Astrocyte of the cerebellum (primary cell): ENCODE data around the gene COL1A2.
A peak's percentile ranks its signal among the peaks of the same experiment; 100 is the strongest.

ENCODE experiments used
- DNase-seq: peaks from one replicate; pipeline ENCODE4 v3.0.0-alpha.2; 2011; ENCODE audit warnings: low read depth
- H3K4me3 ChIP-seq: 2 replicates; pipeline ENCODE4 v1.5.1; 2011; ENCODE audit warnings: mild to moderate bottlenecking, low read depth, low read length, moderate library complexity
- CTCF ChIP-seq: IDR thresholded peaks from 2 replicates; pipeline ENCODE4 v1.5.1; 2012; ENCODE audit warnings: low read length, low read depth, moderate library complexity, mild to moderate bottlenecking; ENCODE audit errors: missing control alignments
- in situ Hi-C: cut with HindIII; loops from 2 replicates; pipeline ENCODE4 v1.10.0; 2017; ENCODE audit warnings: low sequenced_read_pairs

The COL1A2 gene

GRCh38 chr7:94396037-94396431 is 1.3 kb downstream of the COL1A2 start:
- DNase-seq, result no peak
- peak overlapping the region; percentile 99 for H3K4me3 ChIP-seq
- in situ Hi-C loops, result no loop called here
- TF ChIP-seq CTCF, result no peak

GRCh38 chr7:94396596-94396995 is 1.9 kb downstream of the COL1A2 start:
- DNase-seq, result no peak
- TF ChIP-seq CTCF, result no peak
- in situ Hi-C loops, result no loop called here
- peak overlapping the region; percentile 99 for H3K4me3 ChIP-seq

GRCh38 chr7:94397722-94398121 is 3.0 kb downstream of the COL1A2 start:
- in situ Hi-C loops, result no loop called here
- peak overlapping the region; percentile 99 for H3K4me3 ChIP-seq
- no peak for TF ChIP-seq CTCF
- DNase-seq, result no peak

GRCh38 chr7:94398841-94399240 is 4.1 kb downstream of the COL1A2 start:
- peak overlapping the region; percentile 22 for H3K4me3 ChIP-seq
- DNase-seq, result no peak
- in situ Hi-C loops, result no loop called here
- TF ChIP-seq CTCF, result no peak

- in situ Hi-C loops, result no loop called here
- no peak for DNase-seq
- TF ChIP-seq CTCF, result no peak
- peak overlapping the region; percentile 22 for H3K4me3 ChIP-seq
Observed at GRCh38 chr7:94400022-94400421, 5.3 kb downstream of the COL1A2 start.

GRCh38 chr7:94400643-94401427 is 6.1 kb downstream of the COL1A2 start:
- TF ChIP-seq CTCF, result no peak
- no peak for DNase-seq
- in situ Hi-C loops, result no loop called here
- H3K4me3 ChIP-seq, result peak overlapping the region; percentile 22
